ENCODE results near the gene UNC5C. TPM values are rescaled to one million over a fixed set of nuclear protein-coding genes. Genes with fewer than 3 reads are reported as not detected.

Gene UNC5C
- total and polyA plus RNA-seq, 2 donors = 3.7 to 31.5 TPM

- Histone ChIP-seq H3K4me1 (ENCODE audit: insufficient read depth) (no peaks in the 10 kb centered on the region), H3K27ac (ENCODE audit: low read depth) (no peak overlapping the region), H3K36me3 (ENCODE audit: insufficient read depth) (no peaks in the 10 kb centered on the region), H3K4me3 (ENCODE audit: low read depth, low read length) (no peak overlapping the region)
- no peak for DNase-seq (ENCODE audit: extremely low spot score)
- 72% methylated on average over 6 of the region's 6 CpGs for WGBS
Measured at GRCh38 chr4:95256108-95256835, 292.5 kb downstream of the UNC5C start.

GRCh38 chr4:95255396-95256107, 293.2 kb downstream of the UNC5C start:
- Histone ChIP-seq H3K4me1 (ENCODE audit: insufficient read depth) (no peaks in the 10 kb centered on the region), H3K27ac (ENCODE audit: low read depth) (no peak overlapping the region), H3K36me3 (ENCODE audit: insufficient read depth) (no peaks in the 10 kb centered on the region), H3K4me3 (ENCODE audit: low read depth, low read length) (no peak overlapping the region)
- 74% methylated on average over 8 of the region's 8 CpGs for WGBS
- no peak for DNase-seq (ENCODE audit: extremely low spot score)

DNA sequence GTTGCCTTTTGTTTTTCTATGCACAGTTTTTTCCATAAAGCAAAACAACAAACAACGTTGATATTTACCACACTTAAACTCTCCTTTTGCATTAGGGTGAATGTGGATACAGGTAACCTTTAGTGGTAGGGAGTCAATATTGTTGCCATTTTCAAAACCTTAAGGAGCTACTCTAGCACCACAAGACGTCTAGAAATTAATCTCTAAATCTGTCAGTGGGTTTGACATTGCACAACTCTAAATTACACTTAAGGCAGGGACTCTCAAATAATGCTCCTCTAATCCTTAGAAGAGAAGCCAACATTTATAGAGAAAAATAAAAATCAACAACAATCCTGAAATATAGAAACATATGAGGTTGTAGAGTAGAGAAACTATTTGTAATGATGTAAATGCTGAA, 297.2 kb downstream of the UNC5C start:
- no peaks in the 10 kb centered on the region for H3K36me3 ChIP-seq (ENCODE audit: insufficient read depth)
- no peak overlapping the region for H3K27ac ChIP-seq (ENCODE audit: low read depth)
- WGBS = 50% methylated on average over 2 of the region's 2 CpGs
- DNase-seq (ENCODE audit: extremely low spot score) = no peak
- H3K4me1 ChIP-seq (ENCODE audit: insufficient read depth) = no peaks in the 10 kb centered on the region
- no peak overlapping the region for H3K4me3 ChIP-seq (ENCODE audit: low read depth, low read length)

- WGBS = 74% methylated on average over 7 of the region's 7 CpGs
- no peak for DNase-seq (ENCODE audit: extremely low spot score)
- Histone ChIP-seq H3K4me3 (ENCODE audit: low read depth, low read length) (no peak overlapping the region), H3K4me1 (ENCODE audit: insufficient read depth) (no peaks in the 10 kb centered on the region), H3K36me3 (ENCODE audit: insufficient read depth) (no peaks in the 10 kb centered on the region), H3K27ac (ENCODE audit: low read depth) (no peak overlapping the region)
Measured at GRCh38 chr4:95250544-95251137, 298.1 kb downstream of the UNC5C start.

DNA sequence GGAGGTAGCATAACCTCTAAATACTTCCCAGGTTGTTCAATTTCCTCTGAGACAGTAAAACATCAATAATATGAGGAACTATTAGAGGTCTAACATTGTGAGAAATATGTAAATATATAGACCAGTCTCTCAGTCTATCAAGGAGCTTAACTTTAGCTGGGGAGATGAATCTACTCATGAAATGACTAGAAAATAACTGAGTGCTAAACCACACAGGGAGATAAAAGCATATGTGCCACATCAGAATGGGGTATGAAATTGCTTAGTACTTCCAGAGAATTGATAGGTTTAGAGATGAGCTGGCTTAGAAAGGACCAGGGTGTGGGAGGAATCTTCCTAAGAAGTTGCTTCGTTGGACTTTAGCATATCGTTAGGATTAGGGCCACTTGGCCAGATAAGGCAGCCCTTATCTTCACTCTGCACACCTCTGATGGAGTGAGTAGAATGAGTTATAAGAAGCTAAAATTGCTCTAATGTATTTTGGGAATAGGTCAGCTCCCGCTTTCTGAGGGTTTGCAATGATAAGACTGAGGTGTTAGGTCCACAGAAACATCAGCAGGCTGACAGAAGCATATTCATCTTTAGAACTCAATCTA, 299.2 kb downstream of the UNC5C start:
- WGBS = 79% methylated on average over 3 of the region's 3 CpGs
- Histone ChIP-seq H3K4me3 (ENCODE audit: low read depth, low read length) (no peak overlapping the region), H3K27ac (ENCODE audit: low read depth) (no peak overlapping the region), H3K4me1 (ENCODE audit: insufficient read depth) (no peaks in the 10 kb centered on the region), H3K36me3 (ENCODE audit: insufficient read depth) (no peaks in the 10 kb centered on the region)
- no peak for DNase-seq (ENCODE audit: extremely low spot score)

DNA sequence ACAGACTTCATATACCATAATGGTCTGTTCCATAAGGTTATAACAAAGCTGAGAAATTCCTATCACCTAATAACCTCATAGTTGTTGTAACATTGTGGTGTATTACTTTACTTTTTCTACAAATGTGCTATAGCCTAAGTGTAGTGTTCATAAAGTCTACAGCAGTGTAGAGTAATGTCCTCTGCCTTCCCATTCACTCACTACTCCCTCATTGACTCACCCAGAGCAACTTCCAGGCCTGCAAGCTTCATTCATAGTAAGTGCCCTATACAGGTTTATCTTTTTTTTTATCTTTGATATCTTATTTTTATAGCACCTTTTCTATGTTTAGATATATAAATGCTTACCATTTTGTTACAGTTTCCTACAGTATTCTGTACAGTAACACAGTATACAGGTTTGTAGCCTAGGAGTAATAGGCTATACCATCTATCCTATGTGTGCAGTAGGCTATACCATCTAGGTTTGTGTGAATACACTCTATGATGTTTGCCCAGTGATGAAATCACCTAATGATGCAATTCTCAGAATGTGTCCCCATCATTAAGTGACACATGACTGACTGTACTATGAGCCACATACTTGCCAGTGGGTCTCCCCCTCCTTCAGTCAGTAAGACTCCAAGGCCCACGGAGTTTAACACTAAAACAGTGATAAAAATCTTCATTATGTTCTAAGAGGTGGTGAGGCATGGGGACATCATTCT, 299.9 kb downstream of the UNC5C start:
- H3K4me3 ChIP-seq (ENCODE audit: low read depth, low read length) = no peak overlapping the region
- H3K27ac ChIP-seq (ENCODE audit: low read depth) = no peak overlapping the region
- DNase-seq (ENCODE audit: extremely low spot score) = no peak
- no peaks in the 10 kb centered on the region for H3K4me1 ChIP-seq (ENCODE audit: insufficient read depth)
- WGBS = 71% methylated on average over 1 of the region's 1 CpG
- no peaks in the 10 kb centered on the region for H3K36me3 ChIP-seq (ENCODE audit: insufficient read depth)

DNA sequence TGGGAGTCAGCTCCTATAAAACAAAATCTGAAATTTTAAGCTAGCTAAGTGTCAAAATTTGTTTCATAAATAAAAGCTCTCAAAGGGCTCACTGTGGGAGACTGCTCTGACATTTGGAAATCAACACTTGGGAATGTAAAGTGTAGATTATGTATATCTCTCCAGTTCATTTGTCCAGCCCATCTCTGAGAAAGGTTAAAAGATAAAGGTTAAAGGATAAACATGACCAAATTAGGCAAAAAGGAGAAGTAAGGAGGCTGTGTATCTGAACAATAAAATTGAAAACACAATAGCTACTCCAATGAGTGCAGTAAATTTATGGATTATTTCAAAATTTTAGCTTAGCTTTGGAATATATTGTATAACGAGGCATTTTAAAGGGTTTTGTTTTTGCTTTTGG, 304.9 kb downstream of the UNC5C start:
- Histone ChIP-seq H3K4me3 (ENCODE audit: low read depth, low read length) (no peak overlapping the region), H3K36me3 (ENCODE audit: insufficient read depth) (peaks cover 3% of the 10 kb centered on the region), H3K4me1 (ENCODE audit: insufficient read depth) (no peaks in the 10 kb centered on the region), H3K27ac (ENCODE audit: low read depth) (no peak overlapping the region)
- WGBS = 96% methylated on average over 1 of the region's 1 CpG
- DNase-seq (ENCODE audit: extremely low spot score) = no peak

- Histone ChIP-seq H3K4me3 (ENCODE audit: low read depth, low read length) (no peak overlapping the region), H3K36me3 (ENCODE audit: insufficient read depth) (peaks cover 3% of the 10 kb centered on the region)
Measured at GRCh38 chr4:95238554-95238953, 310.2 kb downstream of the UNC5C start.

GRCh38 chr4:95232358-95233156, 316.2 kb downstream of the UNC5C start:
- Histone ChIP-seq H3K36me3 (ENCODE audit: insufficient read depth) (no peaks in the 10 kb centered on the region), H3K4me3 (ENCODE audit: low read depth, low read length) (no peak overlapping the region), H3K4me1 (ENCODE audit: insufficient read depth) (no peaks in the 10 kb centered on the region), H3K27ac (ENCODE audit: low read depth) (no peak overlapping the region)
- DNase-seq (ENCODE audit: extremely low spot score) = no peak
- WGBS = 84% methylated on average over 7 of the region's 7 CpGs

More at GRCh38 chr4:95238554-95238953, 310.2 kb downstream of the UNC5C start:
- H3K27ac ChIP-seq (ENCODE audit: low read depth) = no peak overlapping the region
- no peak for DNase-seq (ENCODE audit: extremely low spot score)
- H3K4me1 ChIP-seq (ENCODE audit: insufficient read depth) = no peaks in the 10 kb centered on the region

- Histone ChIP-seq H3K27ac (ENCODE audit: low read depth) (no peak overlapping the region), H3K4me3 (ENCODE audit: low read depth, low read length) (no peak overlapping the region), H3K36me3 (ENCODE audit: insufficient read depth) (no peaks in the 10 kb centered on the region), H3K4me1 (ENCODE audit: insufficient read depth) (no peaks in the 10 kb centered on the region)
- no peak for DNase-seq (ENCODE audit: extremely low spot score)
Measured at GRCh38 chr4:95231681-95232080, 317.1 kb downstream of the UNC5C start.

DNA sequence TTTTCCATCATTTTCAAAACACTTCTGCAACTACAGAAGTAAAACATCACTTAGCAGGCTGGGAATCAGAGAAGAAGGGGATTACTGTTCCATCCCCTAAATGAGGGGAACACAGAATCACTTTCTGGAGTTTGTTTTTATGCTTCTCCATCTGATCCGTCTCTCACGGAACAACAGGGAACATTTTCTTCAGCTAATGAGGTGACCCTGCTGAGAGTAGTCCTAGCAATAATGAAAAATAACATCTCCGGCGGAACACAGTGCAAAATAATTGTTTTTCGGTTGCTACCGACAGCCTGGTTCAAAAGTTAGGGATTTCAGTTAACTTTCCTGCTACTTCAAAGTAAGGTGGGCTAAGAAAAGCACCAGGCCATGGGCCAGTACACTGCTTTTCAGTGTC, 322.9 kb downstream of the UNC5C start:
- Histone ChIP-seq H3K4me3 (ENCODE audit: low read depth, low read length) (no peak overlapping the region), H3K27ac (ENCODE audit: low read depth) (no peak overlapping the region), H3K4me1 (ENCODE audit: insufficient read depth) (no peaks in the 10 kb centered on the region), H3K36me3 (ENCODE audit: insufficient read depth) (no peaks in the 10 kb centered on the region)
- no peak for DNase-seq (ENCODE audit: extremely low spot score)
- WGBS = 59% methylated on average over 6 of the region's 6 CpGs

DNA sequence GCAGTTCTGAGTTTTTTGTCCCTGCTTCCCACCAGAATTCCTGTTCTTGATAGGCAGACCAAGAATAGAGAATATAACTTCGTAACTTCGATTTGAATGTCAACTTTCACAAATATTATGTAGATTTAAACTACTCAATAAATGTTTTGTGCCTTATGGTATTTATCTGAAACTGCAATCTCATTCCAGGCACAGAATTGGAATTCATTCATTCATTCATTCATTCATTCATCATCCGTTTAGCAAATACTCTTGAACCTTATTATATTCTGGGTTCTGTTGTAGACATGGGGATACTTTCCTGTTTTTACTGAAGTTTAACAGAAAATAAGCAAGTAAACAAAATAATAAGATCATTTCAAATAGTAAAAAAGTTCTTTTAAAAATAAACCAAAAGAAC, 324.4 kb downstream of the UNC5C start:
- no peaks in the 10 kb centered on the region for H3K36me3 ChIP-seq (ENCODE audit: insufficient read depth)
- DNase-seq (ENCODE audit: extremely low spot score) = no peak
- no peak overlapping the region for H3K27ac ChIP-seq (ENCODE audit: low read depth)
- WGBS = 92% methylated on average over 3 of the region's 3 CpGs
- no peak overlapping the region for H3K4me3 ChIP-seq (ENCODE audit: low read depth, low read length)
- peaks cover 2% of the 10 kb centered on the region for H3K4me1 ChIP-seq (ENCODE audit: insufficient read depth)

Data from urinary bladder (tissue), 4 donors.